Sigmoid colon (tissue), 4 donors: Measurements from ENCODE around the gene JAM2.

Experiments
- EP300 ChIP-seq, 4 donors: sonication (generic); formaldehyde crosslinking; IDR thresholded peaks; one replicate each; pipeline ENCODE4 v1.6.1; 2017; ENCODE audit warnings: antibody characterized with exemption in 4 of 4
- POLR2A ChIP-seq, 2 donors: fragments of 450-650 bp; IDR thresholded peaks; one replicate each; pipeline ENCODE4 v1.6.1; 2016; ENCODE audit warnings: antibody characterized with exemption in 2 of 2, mild to moderate bottlenecking in 2 of 2, moderate library complexity in 2 of 2
- POLR2AphosphoS5 ChIP-seq, 4 donors: sonication (generic); formaldehyde crosslinking; IDR thresholded peaks; one replicate each; pipeline ENCODE4 v1.6.1; 2017; ENCODE audit warnings: antibody characterized with exemption in 4 of 4
- TF ChIP-seq, protein P1 (sequence below), 4 experiments: fragments of 450-650 bp in 3 of 4; fragments of 200-600 bp in 1 of 4; IDR thresholded peaks; one replicate each; pipeline ENCODE4 v1.5.1; 2016 to 2019; ENCODE audit warnings: antibody characterized with exemption in 4 of 4, mild to moderate bottlenecking in 3 of 4, moderate library complexity in 2 of 4

DNA sequence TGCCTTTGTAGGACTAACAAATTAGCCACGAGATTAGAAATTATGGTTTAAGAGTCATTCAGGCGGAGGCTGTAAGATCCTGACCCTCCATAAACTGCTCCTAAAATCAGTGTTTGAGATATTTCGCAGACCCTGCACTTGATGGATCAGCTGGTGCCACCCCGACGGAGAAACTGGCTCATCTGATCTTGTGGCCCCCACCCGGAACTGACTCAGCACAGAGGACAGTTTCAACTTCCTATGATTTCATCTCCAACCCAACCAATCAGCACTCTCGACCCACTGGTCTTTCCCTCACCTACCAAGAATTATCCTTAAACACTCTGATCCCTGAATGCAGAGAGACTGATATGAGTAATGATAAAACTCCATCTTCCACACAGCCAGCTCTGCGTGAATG, 3.7 kb upstream of the JAM2 start:
- TF ChIP-seq, protein P1, sequence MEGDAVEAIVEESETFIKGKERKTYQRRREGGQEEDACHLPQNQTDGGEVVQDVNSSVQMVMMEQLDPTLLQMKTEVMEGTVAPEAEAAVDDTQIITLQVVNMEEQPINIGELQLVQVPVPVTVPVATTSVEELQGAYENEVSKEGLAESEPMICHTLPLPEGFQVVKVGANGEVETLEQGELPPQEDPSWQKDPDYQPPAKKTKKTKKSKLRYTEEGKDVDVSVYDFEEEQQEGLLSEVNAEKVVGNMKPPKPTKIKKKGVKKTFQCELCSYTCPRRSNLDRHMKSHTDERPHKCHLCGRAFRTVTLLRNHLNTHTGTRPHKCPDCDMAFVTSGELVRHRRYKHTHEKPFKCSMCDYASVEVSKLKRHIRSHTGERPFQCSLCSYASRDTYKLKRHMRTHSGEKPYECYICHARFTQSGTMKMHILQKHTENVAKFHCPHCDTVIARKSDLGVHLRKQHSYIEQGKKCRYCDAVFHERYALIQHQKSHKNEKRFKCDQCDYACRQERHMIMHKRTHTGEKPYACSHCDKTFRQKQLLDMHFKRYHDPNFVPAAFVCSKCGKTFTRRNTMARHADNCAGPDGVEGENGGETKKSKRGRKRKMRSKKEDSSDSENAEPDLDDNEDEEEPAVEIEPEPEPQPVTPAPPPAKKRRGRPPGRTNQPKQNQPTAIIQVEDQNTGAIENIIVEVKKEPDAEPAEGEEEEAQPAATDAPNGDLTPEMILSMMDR (IDR thresholded peaks at IDR 0.05) = no peak
- TF ChIP-seq POLR2A (IDR thresholded peaks at IDR 0.05) (no peak), EP300 (IDR thresholded peaks at IDR 0.05) (no peak), POLR2AphosphoS5 (IDR thresholded peaks at IDR 0.05) (no peak)
